Activated CD8-positive, alpha-beta memory T cell treated with anti-CD3 and anti-CD28 coated beads for 4 hours (primary cell): ENCODE results near the gene NOSTRIN.
"Not testable (repeated sequence)": the region's sequence is repeated elsewhere in the genome, so short reads cannot be mapped to it uniquely, and the experiment has no call there.

Experiments used
- DNase-seq, 2 donors: peaks; one replicate each; pipeline ENCODE4 v3.0.0-alpha.2; 2020; ENCODE audit warnings: low read depth in 2 of 2

NOSTRIN gene

GRCh38 chr2:168874368-168875054 lies 72.1 kb downstream of the NOSTRIN start:
- DNase-seq, result no peak

DNA sequence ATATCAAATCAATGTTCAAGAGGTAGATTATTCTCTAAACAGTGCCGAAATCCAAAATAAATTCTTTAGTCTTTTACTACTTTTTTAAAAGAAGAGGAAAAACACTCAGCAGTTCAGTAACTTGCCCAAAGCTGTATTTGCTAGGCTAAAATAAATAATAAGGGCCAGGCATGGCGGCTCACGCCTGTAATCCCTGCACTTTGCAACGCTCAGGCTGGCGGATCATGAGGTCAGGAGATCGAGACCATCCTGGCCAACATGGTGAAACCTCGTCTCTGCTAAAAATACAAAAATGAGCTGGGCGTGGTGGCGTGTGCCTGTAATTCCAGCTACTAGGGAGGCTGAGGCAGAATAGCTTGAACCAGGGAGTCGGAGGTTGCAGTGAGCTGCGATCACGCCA lies 79.7 kb downstream of the NOSTRIN start:
- not testable (repeated sequence) for DNase-seq

- DNase-seq, result no peak
Measured at GRCh38 chr2:168884975-168885374, 82.5 kb downstream of the NOSTRIN start.

- no peak for DNase-seq
Measured at GRCh38 chr2:168889635-168890005, 87.2 kb downstream of the NOSTRIN start.

DNA sequence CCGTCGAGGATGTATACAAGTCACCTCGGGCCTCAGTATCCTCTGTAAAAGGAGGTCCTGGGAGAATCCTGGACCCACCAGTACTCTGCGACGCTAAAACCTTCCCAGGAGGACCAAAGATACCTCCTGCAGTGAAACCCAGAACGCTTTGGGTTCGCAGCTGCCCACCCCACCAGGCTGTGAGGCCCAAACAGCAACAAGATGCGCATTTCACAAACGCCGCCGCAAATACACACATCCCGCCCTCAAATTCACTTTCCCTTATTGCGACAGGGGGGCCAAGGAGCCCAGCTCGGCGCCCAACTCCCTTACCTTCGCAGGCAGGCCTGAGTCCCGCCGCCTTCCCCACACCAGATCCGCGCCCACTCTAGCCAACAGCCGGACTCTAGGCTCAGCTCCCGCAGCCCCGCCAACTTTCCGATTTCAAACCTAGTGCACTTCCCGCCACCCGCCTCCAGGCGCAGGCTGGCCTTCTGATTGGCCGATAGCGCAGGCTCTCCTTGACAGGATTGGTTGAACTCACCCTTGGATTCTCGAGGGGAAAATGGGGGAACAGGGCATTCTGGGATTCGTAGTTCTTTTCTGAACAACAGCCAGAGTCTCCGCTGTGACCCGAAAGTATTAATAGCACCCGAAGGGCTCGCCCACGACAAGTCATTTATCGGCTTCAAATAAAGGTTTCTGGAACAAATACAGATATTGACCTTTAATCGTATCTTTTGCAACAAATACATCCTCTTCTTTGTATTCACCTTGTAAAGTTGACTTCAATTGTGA lies 87.8 kb downstream of the NOSTRIN start, which contains the start of gene SPC25:
SPC25 (minus strand) TSS at position 425 of the 777 bp plus-strand sequence. CDS start 911 bp downstream, outside the sequence.
- DNase-seq, result peak; percentile 69 to 73

GRCh38 chr2:168892327-168892726 lies 89.9 kb downstream of the NOSTRIN start:
- no peak for DNase-seq

GRCh38 chr2:168894101-168894500 lies 91.7 kb downstream of the NOSTRIN start:
- no peak for DNase-seq

- DNase-seq, result no peak
Measured at GRCh38 chr2:168894720-168895119, 92.3 kb downstream of the NOSTRIN start.

DNA sequence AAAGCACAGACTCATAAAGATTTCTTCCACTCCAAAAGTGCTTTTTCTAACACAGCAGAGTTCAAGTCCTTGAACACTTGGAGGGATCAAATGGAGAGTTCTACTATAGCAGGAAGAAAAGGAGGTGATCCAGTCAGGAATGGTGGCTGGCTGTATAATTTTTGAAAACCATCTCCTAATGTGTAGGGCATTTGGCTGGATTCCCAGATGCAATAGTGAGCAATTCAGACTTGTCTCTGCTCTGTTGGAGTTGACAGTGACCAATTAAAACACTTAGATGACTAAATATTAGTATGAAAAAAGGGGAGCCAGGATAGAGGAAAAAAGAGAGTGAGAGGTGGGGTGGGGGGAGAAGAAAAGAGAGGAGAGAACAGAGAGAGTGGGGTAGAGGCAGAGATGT lies 93.3 kb downstream of the NOSTRIN start:
- DNase-seq, result no peak

- no peak for DNase-seq
Measured at GRCh38 chr2:168896783-168897182, 94.3 kb downstream of the NOSTRIN start.

DNA sequence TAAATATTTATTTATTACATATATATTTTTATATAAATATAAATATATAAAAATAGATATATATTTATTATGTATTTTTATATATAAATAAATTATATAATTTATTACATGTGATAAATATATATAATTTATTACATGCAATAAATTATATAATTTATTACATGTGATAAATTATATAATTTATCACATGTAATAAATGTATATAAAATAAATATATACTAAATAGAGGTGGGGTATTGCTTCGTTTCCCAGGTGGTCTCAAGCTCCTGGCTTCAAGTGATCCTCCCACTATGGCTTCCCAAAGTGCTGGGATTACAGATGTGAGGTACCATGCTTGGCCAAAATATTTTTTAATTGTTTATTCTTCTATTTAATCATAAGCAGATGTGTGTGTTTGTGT lies 95.0 kb downstream of the NOSTRIN start:
- DNase-seq, result no peak

DNA sequence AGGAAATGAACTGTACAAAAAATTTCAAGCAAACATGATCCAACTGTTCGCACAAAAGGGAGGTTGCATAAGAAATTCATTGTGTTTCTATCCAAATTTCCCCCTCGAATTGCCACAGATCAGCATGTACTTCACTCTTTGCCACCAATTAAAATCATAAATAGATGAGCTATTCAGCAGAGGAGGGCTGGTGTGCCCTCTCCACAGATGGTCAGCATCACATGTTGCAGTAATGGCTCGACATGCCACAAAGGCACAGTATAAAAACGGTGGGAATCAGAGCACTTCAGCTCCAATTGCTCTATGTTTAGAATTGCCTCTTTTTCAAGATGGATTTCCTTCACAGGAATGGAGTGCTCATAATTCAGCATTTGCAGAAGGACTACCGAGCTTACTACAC lies 98.6 kb downstream of the NOSTRIN start, which contains the start of gene G6PC2:
G6PC2 (plus strand) TSS at position 289 of the 400 bp plus-strand sequence; CDS start at position 330, 41 bp downstream.
- no peak for DNase-seq

DNA sequence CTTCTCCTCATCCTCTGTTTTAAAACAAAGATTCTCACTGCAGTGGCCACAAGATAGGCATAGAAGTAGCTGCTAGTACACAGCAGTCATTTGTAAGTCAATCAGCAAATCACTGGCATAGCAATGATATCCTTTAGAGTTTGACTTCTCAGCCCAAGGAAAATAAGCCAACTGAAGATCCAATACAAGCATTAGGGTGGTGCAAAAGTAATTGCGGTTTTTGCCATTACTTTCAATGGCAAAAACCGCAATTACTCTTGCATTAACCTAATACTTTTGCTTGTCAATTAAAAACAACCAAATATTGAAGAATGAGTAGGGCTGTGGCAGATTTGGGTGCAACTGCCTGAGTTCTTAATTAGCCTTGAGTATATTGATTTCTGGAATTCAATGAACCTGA lies 101.5 kb downstream of the NOSTRIN start:
- DNase-seq, result no peak

- DNase-seq, result no peak
Measured at GRCh38 chr2:168904358-168904757, 101.9 kb downstream of the NOSTRIN start.

DNA sequence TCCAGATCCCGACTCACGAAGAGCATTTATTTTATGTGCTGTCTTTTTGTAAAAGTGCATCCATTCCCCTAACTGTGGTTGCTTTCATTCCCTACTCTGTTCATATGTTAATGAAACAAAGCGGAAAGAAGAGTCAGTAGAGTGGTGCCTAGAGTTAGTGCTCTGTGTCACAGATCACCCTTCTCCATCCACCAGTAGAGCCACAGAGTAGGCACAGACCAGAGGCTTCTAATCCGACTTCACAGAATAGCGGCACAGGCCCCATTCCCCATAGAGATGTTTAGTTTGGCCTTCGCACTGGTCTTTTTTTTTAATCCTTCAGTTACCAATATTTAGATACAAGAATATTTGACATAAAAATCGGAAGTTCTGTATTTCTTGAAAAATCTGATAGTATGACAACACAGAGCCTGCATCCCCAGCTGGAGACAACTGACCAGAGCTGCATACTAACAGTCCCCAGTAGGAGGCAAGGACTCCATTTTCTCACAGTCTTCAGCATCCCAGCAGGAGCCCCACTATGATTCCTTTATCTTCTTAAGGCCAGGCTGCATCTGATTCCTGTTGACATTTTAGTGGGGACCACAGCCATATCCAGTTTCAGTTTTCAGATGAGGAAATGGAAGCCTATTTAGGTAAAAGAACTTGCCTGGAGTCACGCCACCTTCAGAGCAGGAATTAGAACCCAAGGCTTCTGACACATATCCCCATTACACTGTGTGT lies 105.7 kb downstream of the NOSTRIN start:
- DNase-seq, result no peak

DNA sequence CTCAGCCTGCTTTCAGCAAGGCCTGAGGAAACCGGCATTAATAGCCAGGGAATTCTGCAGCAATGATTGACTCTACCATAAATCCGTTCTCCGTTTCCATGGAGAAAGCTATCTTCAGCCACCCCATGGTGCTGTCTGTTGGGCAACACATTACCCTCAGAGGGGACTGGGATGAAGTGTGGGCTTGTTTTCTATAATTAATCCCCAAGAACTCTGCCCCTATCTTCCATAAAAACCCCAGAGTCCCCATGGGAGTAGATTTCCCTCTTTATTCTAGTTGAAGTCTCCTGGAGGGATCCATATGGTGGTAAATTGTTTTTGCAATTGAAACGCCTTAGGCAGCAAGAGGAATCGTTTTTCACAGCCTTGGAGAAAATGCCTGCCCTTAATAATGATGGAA lies 107.9 kb downstream of the NOSTRIN start:
- DNase-seq, result no peak

DNA sequence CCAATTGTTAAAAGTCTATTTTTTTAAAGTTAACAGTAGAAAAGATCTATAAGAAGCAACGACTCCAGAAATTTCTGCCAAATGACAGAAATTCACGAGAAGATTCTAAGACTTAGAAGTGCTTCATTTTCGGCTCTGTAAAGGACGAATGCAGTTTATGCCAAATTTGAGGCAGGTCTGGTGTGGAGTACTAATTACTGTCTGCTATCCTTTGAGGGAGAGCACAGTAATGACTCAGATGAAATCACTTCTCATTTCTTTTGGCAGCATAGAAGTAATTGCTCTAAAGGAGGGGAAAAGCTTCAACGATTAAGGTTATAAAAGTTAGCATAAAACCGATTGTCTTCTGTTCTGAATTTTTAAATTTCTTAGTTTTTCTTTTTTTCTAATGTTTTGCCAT lies 110.0 kb downstream of the NOSTRIN start:
- no peak for DNase-seq

- DNase-seq, result no peak
Measured at GRCh38 chr2:168912901-168913369, 110.5 kb downstream of the NOSTRIN start.

DNA sequence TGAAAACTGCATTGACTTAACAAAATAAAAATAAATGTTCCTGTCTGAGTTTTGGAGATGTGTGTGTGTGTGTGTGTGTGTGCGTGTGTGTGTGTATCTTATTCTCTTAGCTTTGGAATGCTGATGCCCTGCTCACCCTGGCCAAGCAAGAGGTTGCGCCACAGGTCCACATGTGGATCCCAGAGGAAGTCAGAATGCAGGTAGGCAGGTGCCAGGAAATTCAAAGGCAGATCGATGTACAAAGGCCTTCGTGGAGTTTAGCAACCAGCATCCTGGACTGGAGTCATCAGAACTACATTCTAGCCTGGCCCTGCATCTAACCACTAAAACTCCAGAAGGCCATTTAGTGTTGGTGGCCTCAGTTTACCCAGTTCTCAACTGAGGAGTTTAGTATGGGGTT lies 111.1 kb downstream of the NOSTRIN start:
- DNase-seq, result no peak
